Panc1 (cell line): ENCODE results near the gene SERTAD1. TPM values are rescaled to one million over a fixed set of nuclear protein-coding genes. Genes with fewer than 3 reads are reported as not detected.

ENCODE experiments used
- ATAC-seq: fragments of 200-7000 bp; cut with Tn5 transposase; 2 replicates; pipeline ENCODE4 v1.9.1; 2020; ENCODE audit warnings: mild to moderate bottlenecking, moderate library complexity
- BruUV-seq: library from RNA; stranded (reverse); fragments of 400-500 nt; replicated peaks from 2 replicates; lab custom pipeline; 2021; lab: Mats Ljungman, UMichigan
- CTCF ChIA-PET: fragments of 300-600 bp; sonication (Branson Sonifier 250); formaldehyde crosslinking; loops from one replicate; lab custom pipeline; 2022; ENCODE audit warnings: antibody characterized with exemption; lab: Charles Lee
- POLR2A ChIA-PET: fragments of 300-600 bp; sonication (Branson Sonifier 250); formaldehyde crosslinking; loops from one replicate; lab custom pipeline; 2022; ENCODE audit warnings: antibody characterized with exemption; lab: Charles Lee
- DNase-seq: peaks from one replicate; pipeline ENCODE4 v3.0.0-alpha.2; 2010; ENCODE audit warnings: low read depth, low spot score
- H3K27ac ChIP-seq: 2 replicates; pipeline ENCODE4 v1.5.1; 2011; ENCODE audit warnings: mild to moderate bottlenecking, low read length, inconsistent platforms
- H3K27me3 ChIP-seq: fragments of 200-500 bp; sonication (Bioruptor generic); 2 replicates; pipeline ENCODE4 v1.6.0; 2014; ENCODE audit warnings: low read length, inconsistent platforms; ENCODE audit not compliant: control insufficient read depth, insufficient read depth
- H3K36me3 ChIP-seq: fragments of 200-500 bp; sonication (Bioruptor generic); 2 replicates; pipeline ENCODE4 v1.5.1; 2014; ENCODE audit warnings: inconsistent platforms, mild to moderate bottlenecking, low read length, moderate library complexity; ENCODE audit not compliant: control insufficient read depth, insufficient read depth
- H3K4me1 ChIP-seq: 2 replicates; pipeline ENCODE4 v1.5.1; 2011; ENCODE audit warnings: inconsistent platforms, mild to moderate bottlenecking, low read length, moderate library complexity; ENCODE audit not compliant: control insufficient read depth, insufficient read depth
- H3K4me3 ChIP-seq, 2 experiments: 2 replicates each; pipeline ENCODE4 v1.5.1; 2011 to 2012; ENCODE audit warnings: low read depth in 2 of 2, low read length in 2 of 2, mild to moderate bottlenecking in 2 of 2, inconsistent platforms in 1 of 2, moderate library complexity in 1 of 2
- H3K9me3 ChIP-seq: fragments of 200-500 bp; sonication (Bioruptor generic); 2 replicates; pipeline ENCODE4 v1.5.1; 2014; ENCODE audit warnings: low read depth, mild to moderate bottlenecking, inconsistent platforms, low read length, moderate library complexity; ENCODE audit not compliant: control insufficient read depth, insufficient read depth
- POLR2AphosphoS5 ChIP-seq: IDR thresholded peaks from 2 replicates; pipeline ENCODE4 v1.6.1; 2012; ENCODE audit warnings: mild to moderate bottlenecking, low read depth, low read length, moderate library complexity
- SIN3A ChIP-seq: IDR thresholded peaks from 2 replicates; pipeline ENCODE4 v1.6.1; 2012; ENCODE audit warnings: low read depth, mild to moderate bottlenecking, low read length, moderate library complexity, borderline replicate concordance; ENCODE audit not compliant: insufficient read depth
- TCF7L2 ChIP-seq: IDR thresholded peaks from 2 replicates; pipeline ENCODE4 v1.6.1; 2011; ENCODE audit warnings: mild to moderate bottlenecking, low read depth, low read length, inconsistent platforms
- in situ Hi-C: cut with HindIII; loops from 2 replicates; pipeline ENCODE4 v1.10.0; 2016; ENCODE audit warnings: low sequenced_read_pairs, low pct_unique_long_range_greater_than_20kb
- intact Hi-C: fragments of 100-400 bp; cut with micrococcal nuclease; formaldehyde crosslinking; loops from one replicate; pipeline ENCODE4 v1.10.0; 2022; ENCODE audit not compliant: unreplicated experiment
- total RNA-seq: library from RNA; stranded (reverse); gene quantifications from one replicate; pipeline ENCODE4 v1.2.1, GENCODE V29; 2021; ENCODE audit not compliant: unreplicated experiment
- TF ChIP-seq, protein P1 (sequence below): fragments of 450-650 bp; IDR thresholded peaks from 2 replicates; pipeline ENCODE4 v1.5.1; 2017; ENCODE audit warnings: mild to moderate bottlenecking
- TF ChIP-seq, protein P2 (sequence below), 2 experiments: IDR thresholded peaks; 2 replicates each; pipeline ENCODE4 v1.6.1; 2011 to 2012; ENCODE audit warnings: low read depth in 2 of 2, control low read depth in 1 of 2, low read length in 1 of 2, mild to moderate bottlenecking in 1 of 2, moderate library complexity in 1 of 2; ENCODE audit not compliant: insufficient read depth in 1 of 2

Gene SERTAD1
- total RNA-seq, 1 experiment from 2014 or later = 13.4 TPM

DNA sequence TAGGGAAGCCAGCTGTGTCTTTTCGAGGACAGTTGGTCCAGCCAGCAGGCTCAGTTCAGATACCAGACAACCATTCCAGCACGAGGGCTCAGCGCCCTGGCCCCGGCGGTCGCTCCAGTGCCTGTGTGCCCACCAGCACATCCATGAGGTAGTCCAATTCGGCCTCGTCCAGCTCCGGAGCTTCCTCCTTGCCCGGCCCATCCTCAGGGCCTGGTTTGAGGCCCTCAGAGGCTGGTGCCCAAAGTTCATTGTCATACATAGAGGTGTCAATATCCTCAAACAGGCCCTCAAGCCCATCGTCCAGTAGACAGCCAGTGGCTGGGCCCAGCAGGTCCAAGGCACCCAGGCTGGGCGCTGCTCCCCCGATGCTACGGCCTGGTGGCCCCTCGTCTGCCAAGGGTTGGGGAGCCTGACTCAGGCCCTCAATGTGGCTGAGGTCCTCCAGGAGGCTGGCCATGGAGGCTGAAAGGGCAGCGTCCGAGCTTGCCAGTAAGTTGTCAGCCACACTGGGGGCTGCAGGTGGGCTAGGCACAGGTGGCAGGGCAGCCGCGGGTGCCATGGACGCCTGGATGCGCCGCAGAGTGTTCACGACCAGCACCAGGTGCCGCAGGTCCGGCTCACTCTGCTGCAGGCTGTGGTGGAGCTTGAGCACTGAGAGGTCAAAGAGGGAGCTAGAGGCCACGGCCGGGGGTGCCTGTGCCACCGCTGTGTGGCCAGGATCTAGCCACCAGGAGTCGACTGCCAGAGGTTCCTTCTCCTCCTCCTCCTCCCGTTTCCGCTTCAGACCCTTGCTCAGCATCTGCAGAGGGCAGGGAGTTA lies 2.8 kb downstream of the SERTAD1 start:
- no peaks in the 10 kb centered on the region for H3K9me3 ChIP-seq
- TF ChIP-seq POLR2AphosphoS5 (no peak), SIN3A (no peak), TCF7L2 (no peak)
- TF ChIP-seq, protein P1, sequence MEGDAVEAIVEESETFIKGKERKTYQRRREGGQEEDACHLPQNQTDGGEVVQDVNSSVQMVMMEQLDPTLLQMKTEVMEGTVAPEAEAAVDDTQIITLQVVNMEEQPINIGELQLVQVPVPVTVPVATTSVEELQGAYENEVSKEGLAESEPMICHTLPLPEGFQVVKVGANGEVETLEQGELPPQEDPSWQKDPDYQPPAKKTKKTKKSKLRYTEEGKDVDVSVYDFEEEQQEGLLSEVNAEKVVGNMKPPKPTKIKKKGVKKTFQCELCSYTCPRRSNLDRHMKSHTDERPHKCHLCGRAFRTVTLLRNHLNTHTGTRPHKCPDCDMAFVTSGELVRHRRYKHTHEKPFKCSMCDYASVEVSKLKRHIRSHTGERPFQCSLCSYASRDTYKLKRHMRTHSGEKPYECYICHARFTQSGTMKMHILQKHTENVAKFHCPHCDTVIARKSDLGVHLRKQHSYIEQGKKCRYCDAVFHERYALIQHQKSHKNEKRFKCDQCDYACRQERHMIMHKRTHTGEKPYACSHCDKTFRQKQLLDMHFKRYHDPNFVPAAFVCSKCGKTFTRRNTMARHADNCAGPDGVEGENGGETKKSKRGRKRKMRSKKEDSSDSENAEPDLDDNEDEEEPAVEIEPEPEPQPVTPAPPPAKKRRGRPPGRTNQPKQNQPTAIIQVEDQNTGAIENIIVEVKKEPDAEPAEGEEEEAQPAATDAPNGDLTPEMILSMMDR = no peak
- TF ChIP-seq, protein P2, sequence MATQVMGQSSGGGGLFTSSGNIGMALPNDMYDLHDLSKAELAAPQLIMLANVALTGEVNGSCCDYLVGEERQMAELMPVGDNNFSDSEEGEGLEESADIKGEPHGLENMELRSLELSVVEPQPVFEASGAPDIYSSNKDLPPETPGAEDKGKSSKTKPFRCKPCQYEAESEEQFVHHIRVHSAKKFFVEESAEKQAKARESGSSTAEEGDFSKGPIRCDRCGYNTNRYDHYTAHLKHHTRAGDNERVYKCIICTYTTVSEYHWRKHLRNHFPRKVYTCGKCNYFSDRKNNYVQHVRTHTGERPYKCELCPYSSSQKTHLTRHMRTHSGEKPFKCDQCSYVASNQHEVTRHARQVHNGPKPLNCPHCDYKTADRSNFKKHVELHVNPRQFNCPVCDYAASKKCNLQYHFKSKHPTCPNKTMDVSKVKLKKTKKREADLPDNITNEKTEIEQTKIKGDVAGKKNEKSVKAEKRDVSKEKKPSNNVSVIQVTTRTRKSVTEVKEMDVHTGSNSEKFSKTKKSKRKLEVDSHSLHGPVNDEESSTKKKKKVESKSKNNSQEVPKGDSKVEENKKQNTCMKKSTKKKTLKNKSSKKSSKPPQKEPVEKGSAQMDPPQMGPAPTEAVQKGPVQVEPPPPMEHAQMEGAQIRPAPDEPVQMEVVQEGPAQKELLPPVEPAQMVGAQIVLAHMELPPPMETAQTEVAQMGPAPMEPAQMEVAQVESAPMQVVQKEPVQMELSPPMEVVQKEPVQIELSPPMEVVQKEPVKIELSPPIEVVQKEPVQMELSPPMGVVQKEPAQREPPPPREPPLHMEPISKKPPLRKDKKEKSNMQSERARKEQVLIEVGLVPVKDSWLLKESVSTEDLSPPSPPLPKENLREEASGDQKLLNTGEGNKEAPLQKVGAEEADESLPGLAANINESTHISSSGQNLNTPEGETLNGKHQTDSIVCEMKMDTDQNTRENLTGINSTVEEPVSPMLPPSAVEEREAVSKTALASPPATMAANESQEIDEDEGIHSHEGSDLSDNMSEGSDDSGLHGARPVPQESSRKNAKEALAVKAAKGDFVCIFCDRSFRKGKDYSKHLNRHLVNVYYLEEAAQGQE (IDR thresholded peaks at IDR 0.05; ENCODE audit: insufficient read depth in 1 of 2, low read depth in 2 of 2, low read length in 1 of 2) = no peak
- no TSS peak for BruUV-seq
- in situ Hi-C loops = no loop called here
- peaks cover 24% of the 10 kb centered on the region for H3K4me1 ChIP-seq
- peak overlapping the region in 1 of 2 experiments; percentile 64; a peak in 2 of 4 replicates for H3K4me3 ChIP-seq
- H3K27ac ChIP-seq = peak overlapping the region; percentile 92
- ATAC-seq (no peak), DNase-seq (no peak)
- intact Hi-C loops = no loop called here
- H3K36me3 ChIP-seq = peaks cover 4% of the 10 kb centered on the region; the same call in 1 of the 2 replicates
- no peaks in the 10 kb centered on the region for H3K27me3 ChIP-seq
- ChIA-PET POLR2A (no interaction called here), CTCF (interaction anchor here (0.5 to 1.9 kb wide), 2 partner anchors 41 to 118 kb away, joined by 3 to 5 read pairs; no protein-coding TSS in a partner anchor)

DNA sequence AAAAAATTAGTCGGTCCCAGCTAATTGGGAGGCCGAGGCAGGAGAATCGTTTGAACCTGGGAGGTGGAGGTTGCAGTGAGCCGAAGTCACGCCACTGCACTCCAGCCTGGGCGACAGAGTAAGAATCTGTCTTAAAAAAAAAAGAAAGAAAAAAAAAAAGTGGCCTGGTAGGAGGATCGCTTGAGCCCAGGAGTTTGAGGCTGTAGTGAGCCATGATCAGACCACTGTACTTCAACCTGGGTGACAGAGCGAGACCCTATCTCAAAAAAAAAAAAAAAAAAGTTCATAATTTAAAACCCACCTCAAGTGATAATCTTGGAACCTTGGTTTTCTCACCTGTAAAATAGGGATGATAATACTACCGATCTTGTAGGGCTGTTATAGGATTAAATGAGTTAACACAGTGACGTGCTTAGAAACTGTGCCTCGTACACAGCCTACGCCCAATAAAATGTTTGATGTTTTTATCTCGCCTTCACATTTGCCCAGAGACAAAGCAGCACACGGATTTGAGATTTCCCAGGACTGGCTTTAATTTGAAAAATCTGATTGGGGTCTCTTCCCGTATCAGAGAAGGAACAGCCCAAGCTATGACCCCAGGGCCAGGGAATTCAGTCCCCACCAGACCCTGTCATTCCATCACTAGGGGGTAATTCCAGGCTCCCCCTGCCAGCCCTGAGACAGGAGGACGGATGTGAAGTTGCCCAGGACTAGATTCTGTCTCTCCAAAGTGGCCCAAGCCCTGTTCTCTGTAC lies 3.6 kb downstream of the SERTAD1 start:
- no peak for DNase-seq
- no peak for ATAC-seq
- CTCF ChIA-PET = interaction anchor here (1.9 kb wide), 1 partner anchor 42 kb away, joined by 5 read pairs; no protein-coding TSS in a partner anchor
- Histone ChIP-seq H3K27ac (peak overlapping the region; percentile 92), H3K36me3 (peaks cover 4% of the 10 kb centered on the region; the same call in 1 of the 2 replicates), H3K9me3 (no peaks in the 10 kb centered on the region), H3K27me3 (no peaks in the 10 kb centered on the region), H3K4me3 (peak overlapping the region; percentile 53 to 64; a peak in 3 of 4 replicates), H3K4me1 (peaks cover 29% of the 10 kb centered on the region)
- intact Hi-C loops (no loop called here), in situ Hi-C loops (no loop called here)
- POLR2A ChIA-PET = no interaction called here
- BruUV-seq = no TSS peak
- TF ChIP-seq POLR2AphosphoS5 (no peak), SIN3A (no peak), TCF7L2 (no peak)
- TF ChIP-seq, protein P1 = no peak
- TF ChIP-seq, protein P2 (IDR thresholded peaks at IDR 0.05; ENCODE audit: insufficient read depth in 1 of 2, low read depth in 2 of 2, low read length in 1 of 2) = no peak
